Left ventricle myocardium inferior (tissue), 1 donor: Measurements from ENCODE around the gene RAB42. TPM values are rescaled to one million over a fixed set of nuclear protein-coding genes. Genes with fewer than 3 reads are reported as not detected.

Experiments
- DNase-seq: peaks from one replicate; pipeline ENCODE4 v3.0.0-alpha.2; 2020
- H3K27ac ChIP-seq: fragments of 200-600 bp; replicated peaks from 2 replicates; pipeline ENCODE4 v1.8.0; 2021
- H3K27me3 ChIP-seq: fragments of 200-600 bp; 2 replicates; pipeline ENCODE4 v1.8.0; 2021; ENCODE audit warnings: low read depth
- H3K36me3 ChIP-seq: fragments of 200-600 bp; 2 replicates; pipeline ENCODE4 v1.8.0; 2021
- H3K4me1 ChIP-seq: fragments of 200-600 bp; 2 replicates; pipeline ENCODE4 v1.8.0; 2021
- H3K4me3 ChIP-seq: fragments of 200-600 bp; 2 replicates; pipeline ENCODE4 v1.8.0; 2021; ENCODE audit warnings: mild to moderate bottlenecking, moderate library complexity
- H3K9me3 ChIP-seq: fragments of 200-600 bp; replicated peaks from 2 replicates; pipeline ENCODE4 v1.8.0; 2021
- intact Hi-C: fragments of 100-400 bp; cut with micrococcal nuclease; formaldehyde crosslinking; loops from one replicate; pipeline ENCODE4 v1.11.0; 2022
- total RNA-seq: library from RNA; stranded (reverse); fragmentation: NEBNext Ultra II Directional; extraction: Animal tissue kit (Norgen Biotek cat#: 25700); gene quantifications from one replicate; pipeline ENCODE4 v1.2.1, GENCODE V29; 2021
- TF ChIP-seq, protein P1 (sequence below): fragments of 200-600 bp; IDR thresholded peaks from 2 replicates; pipeline ENCODE4 v1.8.0; 2021; ENCODE audit warnings: antibody characterized with exemption, mild to moderate bottlenecking, borderline replicate concordance
- donor health status: DM: no; HTN: yes; CAD: no; lungs with severe emphysema.

Gene RAB42
- total RNA-seq, 1 donor from 2014 or later: 1.2 TPM

DNA sequence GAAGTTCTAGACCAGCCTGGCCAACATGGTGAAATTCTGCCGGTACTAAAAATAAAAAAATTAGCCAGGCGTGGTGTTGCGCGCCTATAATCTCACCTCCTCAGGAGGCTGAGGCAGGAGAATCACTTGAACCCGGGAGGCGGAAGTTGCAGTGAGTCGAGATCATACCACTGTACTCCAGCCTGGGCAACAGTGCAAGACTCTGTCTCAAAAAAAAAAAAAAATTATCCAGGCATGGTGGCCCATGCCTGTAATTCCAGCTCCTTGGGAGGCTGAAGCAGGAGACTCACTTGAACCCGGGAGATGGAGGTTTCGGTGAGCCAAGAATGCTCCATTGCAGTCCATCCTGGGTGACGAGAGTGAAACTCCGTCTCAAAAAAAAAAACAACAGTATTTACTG is 18.5 kb upstream of the RAB42 start:
- Histone ChIP-seq H3K27me3 (no peaks in the 10 kb centered on the region), H3K36me3 (peaks cover 86% of the 10 kb centered on the region), H3K27ac (no peak overlapping the region), H3K4me3 (no peak overlapping the region), H3K4me1 (peaks cover under 1% of the 10 kb centered on the region), H3K9me3 (no peaks in the 10 kb centered on the region)
- TF ChIP-seq, protein P1, sequence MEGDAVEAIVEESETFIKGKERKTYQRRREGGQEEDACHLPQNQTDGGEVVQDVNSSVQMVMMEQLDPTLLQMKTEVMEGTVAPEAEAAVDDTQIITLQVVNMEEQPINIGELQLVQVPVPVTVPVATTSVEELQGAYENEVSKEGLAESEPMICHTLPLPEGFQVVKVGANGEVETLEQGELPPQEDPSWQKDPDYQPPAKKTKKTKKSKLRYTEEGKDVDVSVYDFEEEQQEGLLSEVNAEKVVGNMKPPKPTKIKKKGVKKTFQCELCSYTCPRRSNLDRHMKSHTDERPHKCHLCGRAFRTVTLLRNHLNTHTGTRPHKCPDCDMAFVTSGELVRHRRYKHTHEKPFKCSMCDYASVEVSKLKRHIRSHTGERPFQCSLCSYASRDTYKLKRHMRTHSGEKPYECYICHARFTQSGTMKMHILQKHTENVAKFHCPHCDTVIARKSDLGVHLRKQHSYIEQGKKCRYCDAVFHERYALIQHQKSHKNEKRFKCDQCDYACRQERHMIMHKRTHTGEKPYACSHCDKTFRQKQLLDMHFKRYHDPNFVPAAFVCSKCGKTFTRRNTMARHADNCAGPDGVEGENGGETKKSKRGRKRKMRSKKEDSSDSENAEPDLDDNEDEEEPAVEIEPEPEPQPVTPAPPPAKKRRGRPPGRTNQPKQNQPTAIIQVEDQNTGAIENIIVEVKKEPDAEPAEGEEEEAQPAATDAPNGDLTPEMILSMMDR: no peak
- DNase-seq: no peak
- intact Hi-C loops: no loop called here

DNA sequence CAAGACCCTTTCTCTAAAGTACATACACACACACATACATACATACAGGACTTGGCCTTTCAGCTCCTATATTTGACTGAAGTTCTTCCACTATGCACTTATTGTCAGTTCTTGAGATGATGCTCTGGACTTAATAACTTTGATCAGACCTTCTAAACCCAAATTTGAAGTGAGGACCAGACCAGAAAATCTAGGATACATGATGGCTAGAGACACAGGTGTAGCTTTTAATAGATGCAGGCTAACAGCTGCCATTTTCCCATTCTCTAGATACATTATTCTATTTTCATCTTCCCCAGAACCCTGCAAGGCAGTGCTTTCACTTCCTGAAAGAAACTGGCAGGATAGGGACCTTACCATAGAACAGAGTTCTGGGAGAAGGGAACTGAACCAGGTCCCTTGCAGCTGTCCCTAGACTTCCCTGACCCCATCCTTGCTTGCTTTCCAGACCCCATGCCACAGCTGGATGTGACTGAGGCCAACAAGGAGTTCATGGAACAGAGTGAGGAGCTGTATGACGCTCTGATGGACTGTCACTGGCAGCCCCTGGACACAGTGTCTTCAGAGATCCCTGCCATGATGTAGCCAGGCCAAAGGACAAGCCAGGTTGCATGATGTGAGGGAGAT is 14.9 kb upstream of the RAB42 start:
- Histone ChIP-seq H3K4me1 (peaks cover 34% of the 10 kb centered on the region), H3K36me3 (peaks cover 68% of the 10 kb centered on the region), H3K4me3 (no peak overlapping the region), H3K27me3 (no peaks in the 10 kb centered on the region), H3K27ac (no peak overlapping the region), H3K9me3 (no peaks in the 10 kb centered on the region)
- intact Hi-C loops: no loop called here
- TF ChIP-seq, protein P1: no peak
- DNase-seq: no peak

DNA sequence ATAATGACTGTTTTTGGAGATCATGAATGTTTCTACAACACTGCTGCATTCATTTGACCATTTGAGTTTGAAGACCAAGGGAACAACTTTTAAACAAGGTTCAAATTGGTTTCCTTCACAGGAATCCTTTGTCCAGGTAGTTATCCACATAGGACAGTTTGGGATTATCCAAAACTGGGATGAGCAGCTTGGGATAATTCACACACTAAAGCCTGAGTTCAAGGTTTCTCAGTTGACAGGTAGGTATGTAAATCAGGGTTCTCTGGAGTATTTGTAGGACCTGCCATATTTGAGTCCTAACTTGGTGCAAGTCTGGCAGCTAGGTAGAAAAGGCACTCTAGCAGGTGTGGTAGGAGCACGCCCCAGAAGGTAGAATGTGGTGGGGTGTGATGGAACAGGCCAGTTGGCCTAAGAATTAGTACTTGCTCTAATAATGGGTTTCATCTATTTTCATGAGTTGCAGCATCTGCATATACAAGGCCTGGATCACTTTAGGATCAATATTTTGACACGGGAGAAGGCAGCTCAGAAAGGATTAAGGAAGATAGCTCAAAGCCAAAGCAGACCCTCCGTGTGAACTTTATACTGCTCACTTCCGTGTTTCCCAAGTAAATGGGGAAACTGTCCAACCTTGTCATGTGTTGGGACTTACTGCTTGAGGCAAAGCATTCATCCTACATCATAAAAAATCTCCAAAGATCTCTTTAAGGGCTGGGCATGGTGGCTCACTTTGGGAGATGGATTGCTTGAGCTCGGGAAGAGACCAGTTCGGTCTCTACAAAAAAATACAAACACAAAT is 14.1 kb upstream of the RAB42 start:
- Histone ChIP-seq H3K9me3 (no peaks in the 10 kb centered on the region), H3K4me1 (peaks cover 42% of the 10 kb centered on the region), H3K27ac (no peak overlapping the region), H3K27me3 (no peaks in the 10 kb centered on the region), H3K36me3 (peaks cover 60% of the 10 kb centered on the region), H3K4me3 (no peak overlapping the region)
- DNase-seq: no peak
- intact Hi-C loops: no loop called here
- TF ChIP-seq, protein P1: no peak

DNA sequence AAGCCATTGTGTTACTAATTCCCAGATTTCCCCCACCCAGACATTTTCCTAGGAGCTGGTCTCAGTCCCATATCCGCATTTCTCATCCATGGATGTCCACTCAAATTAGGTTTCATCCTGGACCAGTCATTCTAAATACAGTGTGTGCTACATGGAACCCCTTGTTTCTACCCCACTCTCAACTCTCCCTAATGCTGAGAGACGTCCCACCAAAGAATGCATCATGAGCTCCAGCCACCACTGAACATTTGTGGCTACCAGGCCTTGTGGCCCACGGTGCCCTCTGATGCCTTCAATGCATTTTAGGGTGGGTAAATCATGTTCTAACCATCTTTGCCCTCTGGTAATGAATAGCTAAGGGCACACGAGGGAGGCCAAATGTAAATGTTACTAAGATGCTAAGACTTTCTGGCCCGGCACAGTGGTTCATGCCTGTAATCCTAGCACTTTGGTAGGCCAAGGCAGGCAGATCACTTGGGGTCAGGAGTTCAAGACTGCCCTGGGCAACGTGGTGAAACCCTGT is 13.3 kb upstream of the RAB42 start:
- Histone ChIP-seq H3K27ac (no peak overlapping the region), H3K4me1 (peaks cover 43% of the 10 kb centered on the region), H3K36me3 (peaks cover 54% of the 10 kb centered on the region), H3K27me3 (no peaks in the 10 kb centered on the region), H3K9me3 (no peaks in the 10 kb centered on the region), H3K4me3 (no peak overlapping the region)
- TF ChIP-seq, protein P1: no peak
- DNase-seq: no peak
- intact Hi-C loops: no loop called here

DNA sequence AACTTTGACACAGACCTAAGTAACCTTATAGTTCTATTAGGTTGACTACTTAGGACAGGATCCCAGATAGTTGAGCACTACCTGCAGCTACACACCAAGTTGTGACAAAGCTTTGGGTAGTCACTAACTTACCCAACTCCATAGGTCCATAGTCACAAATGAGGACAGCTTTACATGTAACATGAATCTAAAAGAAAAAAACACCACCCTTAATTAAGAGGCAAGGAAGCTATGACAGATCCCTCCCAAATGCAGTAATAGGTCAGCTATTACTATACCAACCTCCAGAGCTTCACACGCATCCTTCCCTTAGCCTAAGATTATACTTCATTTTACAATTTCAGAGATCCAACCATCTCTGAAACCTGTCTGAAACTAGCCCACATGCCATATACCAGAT is 12.7 kb upstream of the RAB42 start:
- peaks cover 47% of the 10 kb centered on the region for H3K36me3 ChIP-seq
- H3K27me3 ChIP-seq: no peaks in the 10 kb centered on the region
- H3K27ac ChIP-seq: no peak overlapping the region
- H3K9me3 ChIP-seq: no peaks in the 10 kb centered on the region
- no peak overlapping the region for H3K4me3 ChIP-seq
- intact Hi-C loops: no loop called here
- DNase-seq: no peak
- TF ChIP-seq, protein P1: no peak
- peaks cover 43% of the 10 kb centered on the region for H3K4me1 ChIP-seq
